Neural cell (in vitro differentiated cells): ENCODE data around the gene ELMO1. TPM values are rescaled to one million over a fixed set of nuclear protein-coding genes. Genes with fewer than 3 reads are reported as not detected.

Experiments
- H2AFZ ChIP-seq: fragments of 200-600, 300-800 bp; sonication (generic), shearing (Covaris generic); 2 replicates; pipeline ENCODE4 v1.6.0; 2014; ENCODE audit warnings: low read depth, mild to moderate bottlenecking, antibody characterized with exemption, low read length, moderate library complexity
- H3F3A ChIP-seq: fragments of 200-600 bp; shearing (Covaris generic); 2 replicates; pipeline ENCODE4 v1.6.1; 2016; ENCODE audit warnings: mild to moderate bottlenecking, moderate library complexity, mixed read lengths, antibody characterized with exemption, low read length; ENCODE audit not compliant: insufficient read depth, poor library complexity, severe bottlenecking
- H3K27ac ChIP-seq: fragments of 200-600, 300-800 bp; sonication (generic), shearing (Covaris generic); 2 replicates; pipeline ENCODE4 v1.5.1; 2014; ENCODE audit warnings: mild to moderate bottlenecking, low read length, moderate library complexity
- H3K27me3 ChIP-seq: fragments of 300-800, 200-600 bp; sonication (generic), shearing (Covaris generic); 2 replicates; pipeline ENCODE4 v1.6.0; 2014; ENCODE audit warnings: mild to moderate bottlenecking, low read depth, low read length, moderate library complexity; ENCODE audit not compliant: insufficient read depth
- H3K36me3 ChIP-seq: fragments of 300-800, 200-600 bp; sonication (generic), shearing (Covaris generic); 2 replicates; pipeline ENCODE4 v1.5.1; 2014; ENCODE audit warnings: mild to moderate bottlenecking, antibody characterized with exemption, low read length, moderate library complexity; ENCODE audit not compliant: insufficient read depth
- H3K4me2 ChIP-seq: fragments of 300-800, 200-600 bp; sonication (generic), shearing (Covaris generic); 2 replicates; pipeline ENCODE4 v1.6.0; 2014; ENCODE audit warnings: mild to moderate bottlenecking, low read length
- H3K4me3 ChIP-seq: fragments of 300-800, 200-600 bp; sonication (generic), shearing (Covaris generic); 2 replicates; pipeline ENCODE4 v1.5.1; 2014; ENCODE audit warnings: mild to moderate bottlenecking, low read length, moderate library complexity
- H3K79me2 ChIP-seq: fragments of 200-600 bp; shearing (Covaris generic); replicated peaks from 2 replicates; pipeline ENCODE4 v1.6.0; 2014; ENCODE audit warnings: mild to moderate bottlenecking, low read length, moderate library complexity; ENCODE audit not compliant: insufficient read depth
- H3K9ac ChIP-seq: fragments of 300-800, 200-600 bp; sonication (generic), shearing (Covaris generic); 2 replicates; pipeline ENCODE4 v1.6.1; 2016; ENCODE audit warnings: mild to moderate bottlenecking, low read length, mixed read lengths
- H3K9me2 ChIP-seq: fragments of 200-600 bp; shearing (Covaris generic); 2 replicates; pipeline ENCODE4 v1.6.1; 2016; ENCODE audit warnings: mild to moderate bottlenecking, low read length, mixed read lengths; ENCODE audit not compliant: insufficient read depth
- H3K9me3 ChIP-seq: fragments of 200-600, 300-800 bp; sonication (generic), shearing (Covaris generic); 2 replicates; pipeline ENCODE4 v1.6.1; 2016; ENCODE audit warnings: mild to moderate bottlenecking, mixed run types, low read length, moderate library complexity, mixed read lengths
- H4K20me1 ChIP-seq: fragments of 200-600 bp; shearing (Covaris generic); 2 replicates; pipeline ENCODE4 v1.6.1; 2016; ENCODE audit warnings: mild to moderate bottlenecking, mixed run types; ENCODE audit not compliant: insufficient read depth
- EP300 ChIP-seq: fragments of 450-650 bp; conservative IDR thresholded peaks from 2 replicates; pipeline ENCODE4 v1.6.1; 2014; ENCODE audit warnings: antibody characterized with exemption, mild to moderate bottlenecking, moderate library complexity; ENCODE audit not compliant: poor library complexity, severe bottlenecking
- EZH2 ChIP-seq: fragments of 200-600, 300-800 bp; shearing (Covaris generic), sonication (generic); IDR thresholded peaks from 2 replicates; pipeline ENCODE4 v1.6.1; 2014; ENCODE audit warnings: antibody characterized with exemption, low read length, borderline replicate concordance, mild to moderate bottlenecking; ENCODE audit not compliant: insufficient read depth, poor library complexity, severe bottlenecking
- MXI1 ChIP-seq: fragments of 450-650 bp; conservative IDR thresholded peaks from 2 replicates; pipeline ENCODE4 v1.6.1; 2014; ENCODE audit warnings: antibody characterized with exemption, mild to moderate bottlenecking; ENCODE audit not compliant: poor library complexity, severe bottlenecking
- POLR2AphosphoS5 ChIP-seq: IDR thresholded peaks from 2 replicates; pipeline ENCODE4 v1.6.1; 2012
- RAD21 ChIP-seq: fragments of 450-650 bp; conservative IDR thresholded peaks from 2 replicates; pipeline ENCODE4 v1.6.1; 2014; ENCODE audit warnings: antibody characterized with exemption, mild to moderate bottlenecking, moderate library complexity
- SMC3 ChIP-seq: fragments of 450-650 bp; conservative IDR thresholded peaks from 2 replicates; pipeline ENCODE4 v1.6.1; 2014; ENCODE audit warnings: antibody characterized with exemption, mild to moderate bottlenecking, moderate library complexity; ENCODE audit not compliant: poor library complexity
- TAF1 ChIP-seq: IDR thresholded peaks from 2 replicates; pipeline ENCODE4 v1.6.1; 2012; ENCODE audit warnings: low read depth
- polyA plus RNA-seq: library from polyadenylated mRNA; depleted of rRNA; stranded (reverse); fragments of >200 nt; gene quantifications from 2 replicates; pipeline ENCODE4 v1.2.3, GENCODE V29; 2014
- TF ChIP-seq, protein P1 (sequence below): IDR thresholded peaks from 2 replicates; pipeline ENCODE4 v1.6.1; 2012; ENCODE audit warnings: borderline replicate concordance
- TF ChIP-seq, protein P2 (sequence below): fragments of 450-650 bp; IDR thresholded peaks from 2 replicates; pipeline ENCODE4 v1.5.1; 2014; ENCODE audit warnings: antibody characterized with exemption, mild to moderate bottlenecking, moderate library complexity; ENCODE audit not compliant: poor library complexity, severe bottlenecking

ELMO1 gene
- polyA plus RNA-seq, 1 donor from 2014 or later = 12.2 TPM

DNA sequence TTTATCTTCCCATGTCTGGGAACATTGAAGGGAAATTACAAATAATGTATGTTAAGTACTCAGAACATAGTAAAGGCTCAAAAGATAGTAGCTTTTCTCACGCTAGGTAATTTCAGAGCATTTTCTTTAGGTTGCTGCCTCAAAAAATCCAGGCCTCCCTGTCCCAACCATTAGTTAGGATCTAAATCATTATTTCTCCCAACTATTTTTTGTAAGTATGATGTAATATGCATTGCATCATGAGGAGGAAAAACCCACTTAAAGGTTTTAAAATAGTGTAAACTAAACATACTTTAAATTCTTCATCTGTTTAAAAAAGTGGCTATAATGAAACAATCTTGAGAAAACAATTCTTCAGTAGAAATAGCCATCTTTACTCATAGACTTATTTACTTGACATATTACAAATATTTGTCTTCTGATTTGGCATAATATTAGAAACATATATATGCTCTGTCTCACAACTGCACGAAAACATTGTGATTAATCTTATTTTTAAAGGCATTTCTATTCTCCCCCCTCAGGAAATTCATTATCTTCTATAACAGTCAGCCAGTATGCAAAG, 329.3 kb downstream of the ELMO1 start:
- Histone ChIP-seq H3K36me3 (no peaks in the 10 kb centered on the region), H4K20me1 (no peaks in the 10 kb centered on the region), H3K27ac (no peak overlapping the region), H3K9me3 (no peaks in the 10 kb centered on the region), H3K27me3 (no peaks in the 10 kb centered on the region), H3K79me2 (no peaks in the 10 kb centered on the region), H3F3A (no peaks in the 10 kb centered on the region), H2AFZ (no peak overlapping the region), H3K9ac (no peak overlapping the region), H3K4me2 (no peak overlapping the region), H3K9me2 (no peaks in the 10 kb centered on the region), H3K4me3 (no peak overlapping the region)
- no peak for TF ChIP-seq EZH2
- TF ChIP-seq MXI1 = no peak
- TF ChIP-seq TAF1 = no peak
- TF ChIP-seq, protein P1, sequence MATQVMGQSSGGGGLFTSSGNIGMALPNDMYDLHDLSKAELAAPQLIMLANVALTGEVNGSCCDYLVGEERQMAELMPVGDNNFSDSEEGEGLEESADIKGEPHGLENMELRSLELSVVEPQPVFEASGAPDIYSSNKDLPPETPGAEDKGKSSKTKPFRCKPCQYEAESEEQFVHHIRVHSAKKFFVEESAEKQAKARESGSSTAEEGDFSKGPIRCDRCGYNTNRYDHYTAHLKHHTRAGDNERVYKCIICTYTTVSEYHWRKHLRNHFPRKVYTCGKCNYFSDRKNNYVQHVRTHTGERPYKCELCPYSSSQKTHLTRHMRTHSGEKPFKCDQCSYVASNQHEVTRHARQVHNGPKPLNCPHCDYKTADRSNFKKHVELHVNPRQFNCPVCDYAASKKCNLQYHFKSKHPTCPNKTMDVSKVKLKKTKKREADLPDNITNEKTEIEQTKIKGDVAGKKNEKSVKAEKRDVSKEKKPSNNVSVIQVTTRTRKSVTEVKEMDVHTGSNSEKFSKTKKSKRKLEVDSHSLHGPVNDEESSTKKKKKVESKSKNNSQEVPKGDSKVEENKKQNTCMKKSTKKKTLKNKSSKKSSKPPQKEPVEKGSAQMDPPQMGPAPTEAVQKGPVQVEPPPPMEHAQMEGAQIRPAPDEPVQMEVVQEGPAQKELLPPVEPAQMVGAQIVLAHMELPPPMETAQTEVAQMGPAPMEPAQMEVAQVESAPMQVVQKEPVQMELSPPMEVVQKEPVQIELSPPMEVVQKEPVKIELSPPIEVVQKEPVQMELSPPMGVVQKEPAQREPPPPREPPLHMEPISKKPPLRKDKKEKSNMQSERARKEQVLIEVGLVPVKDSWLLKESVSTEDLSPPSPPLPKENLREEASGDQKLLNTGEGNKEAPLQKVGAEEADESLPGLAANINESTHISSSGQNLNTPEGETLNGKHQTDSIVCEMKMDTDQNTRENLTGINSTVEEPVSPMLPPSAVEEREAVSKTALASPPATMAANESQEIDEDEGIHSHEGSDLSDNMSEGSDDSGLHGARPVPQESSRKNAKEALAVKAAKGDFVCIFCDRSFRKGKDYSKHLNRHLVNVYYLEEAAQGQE = no peak
- no peak for TF ChIP-seq EP300
- no peak for TF ChIP-seq RAD21
- no peak for TF ChIP-seq SMC3
- TF ChIP-seq, protein P2, sequence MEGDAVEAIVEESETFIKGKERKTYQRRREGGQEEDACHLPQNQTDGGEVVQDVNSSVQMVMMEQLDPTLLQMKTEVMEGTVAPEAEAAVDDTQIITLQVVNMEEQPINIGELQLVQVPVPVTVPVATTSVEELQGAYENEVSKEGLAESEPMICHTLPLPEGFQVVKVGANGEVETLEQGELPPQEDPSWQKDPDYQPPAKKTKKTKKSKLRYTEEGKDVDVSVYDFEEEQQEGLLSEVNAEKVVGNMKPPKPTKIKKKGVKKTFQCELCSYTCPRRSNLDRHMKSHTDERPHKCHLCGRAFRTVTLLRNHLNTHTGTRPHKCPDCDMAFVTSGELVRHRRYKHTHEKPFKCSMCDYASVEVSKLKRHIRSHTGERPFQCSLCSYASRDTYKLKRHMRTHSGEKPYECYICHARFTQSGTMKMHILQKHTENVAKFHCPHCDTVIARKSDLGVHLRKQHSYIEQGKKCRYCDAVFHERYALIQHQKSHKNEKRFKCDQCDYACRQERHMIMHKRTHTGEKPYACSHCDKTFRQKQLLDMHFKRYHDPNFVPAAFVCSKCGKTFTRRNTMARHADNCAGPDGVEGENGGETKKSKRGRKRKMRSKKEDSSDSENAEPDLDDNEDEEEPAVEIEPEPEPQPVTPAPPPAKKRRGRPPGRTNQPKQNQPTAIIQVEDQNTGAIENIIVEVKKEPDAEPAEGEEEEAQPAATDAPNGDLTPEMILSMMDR = no peak

DNA sequence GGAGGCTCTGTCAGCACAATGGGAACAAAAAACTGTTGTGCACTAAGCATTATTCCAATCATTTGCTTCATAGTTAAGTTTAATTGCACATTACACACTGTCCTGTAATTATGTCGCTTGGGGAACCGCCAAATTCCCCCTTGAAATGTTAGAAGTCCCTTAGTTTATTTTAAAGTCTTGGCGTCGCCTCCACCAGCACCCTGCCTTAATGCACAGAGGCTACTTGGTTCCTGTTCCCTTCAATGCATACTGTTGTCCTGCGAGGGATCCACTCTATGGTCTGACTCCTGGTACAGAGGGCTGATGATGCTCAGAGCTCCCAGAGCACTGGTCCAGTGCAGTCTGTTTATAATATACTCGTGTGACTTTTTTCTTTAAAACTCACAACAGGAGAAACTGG, 330.7 kb downstream of the ELMO1 start:
- Histone ChIP-seq H3K9me2 (no peaks in the 10 kb centered on the region), H3K9ac (no peak overlapping the region), H3K27ac (no peak overlapping the region), H2AFZ (no peak overlapping the region), H3K36me3 (no peaks in the 10 kb centered on the region), H3F3A (no peaks in the 10 kb centered on the region), H3K4me2 (no peak overlapping the region), H3K4me3 (no peak overlapping the region), H3K79me2 (no peaks in the 10 kb centered on the region), H4K20me1 (no peaks in the 10 kb centered on the region), H3K9me3 (no peaks in the 10 kb centered on the region), H3K27me3 (no peaks in the 10 kb centered on the region)
- TF ChIP-seq TAF1 = no peak
- no peak for TF ChIP-seq MXI1
- TF ChIP-seq EP300 = no peak
- no peak for TF ChIP-seq SMC3
- TF ChIP-seq, protein P1 = no peak
- TF ChIP-seq EZH2 = no peak
- TF ChIP-seq RAD21 = no peak
- no peak for TF ChIP-seq POLR2AphosphoS5
- TF ChIP-seq, protein P2 = no peak
